ENCODE results near the gene FBXO24.
A peak's percentile ranks its signal among the peaks of the same experiment; 100 is the strongest.

The FBXO24 gene

DNA sequence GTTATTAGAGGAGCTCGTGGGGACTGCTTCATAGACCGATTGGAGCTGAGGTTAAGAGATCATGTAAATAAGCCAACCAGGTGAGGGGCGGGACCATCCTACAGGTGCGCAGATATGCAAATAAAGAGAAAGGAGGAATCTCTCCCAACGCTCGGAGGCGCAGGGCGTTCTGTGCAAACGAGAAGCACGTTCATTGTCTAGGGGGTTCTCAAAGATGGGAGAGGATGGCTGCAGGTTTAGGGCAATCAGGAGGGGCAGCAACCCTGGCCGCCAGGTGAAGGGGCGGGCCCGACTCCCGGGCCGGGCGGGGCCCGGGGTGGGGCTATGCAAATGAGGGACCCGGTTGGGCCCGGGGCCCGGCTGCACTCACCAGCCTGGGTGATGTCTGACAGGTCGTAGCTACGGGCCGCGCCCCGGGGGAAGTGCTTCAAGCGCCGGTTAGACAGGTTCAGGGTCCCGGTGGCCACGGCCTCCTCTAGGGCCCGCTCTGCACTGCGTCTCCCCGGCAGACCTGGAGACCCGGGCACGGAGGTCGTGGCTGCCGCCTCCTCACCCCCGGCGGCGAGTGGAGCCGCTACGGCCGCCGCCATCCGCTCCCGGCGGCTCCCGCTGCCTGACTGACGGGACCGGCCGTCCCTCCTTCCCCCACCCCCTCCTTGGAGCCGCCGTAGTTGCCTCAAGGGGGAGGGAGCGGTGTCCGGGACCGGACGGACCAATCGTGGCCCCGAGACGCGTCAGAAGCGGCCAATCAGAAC is 440 bp upstream of the FBXO24 start, which contains the start of gene LRCH4 (continued):
- TF ChIP-seq, protein P1, sequence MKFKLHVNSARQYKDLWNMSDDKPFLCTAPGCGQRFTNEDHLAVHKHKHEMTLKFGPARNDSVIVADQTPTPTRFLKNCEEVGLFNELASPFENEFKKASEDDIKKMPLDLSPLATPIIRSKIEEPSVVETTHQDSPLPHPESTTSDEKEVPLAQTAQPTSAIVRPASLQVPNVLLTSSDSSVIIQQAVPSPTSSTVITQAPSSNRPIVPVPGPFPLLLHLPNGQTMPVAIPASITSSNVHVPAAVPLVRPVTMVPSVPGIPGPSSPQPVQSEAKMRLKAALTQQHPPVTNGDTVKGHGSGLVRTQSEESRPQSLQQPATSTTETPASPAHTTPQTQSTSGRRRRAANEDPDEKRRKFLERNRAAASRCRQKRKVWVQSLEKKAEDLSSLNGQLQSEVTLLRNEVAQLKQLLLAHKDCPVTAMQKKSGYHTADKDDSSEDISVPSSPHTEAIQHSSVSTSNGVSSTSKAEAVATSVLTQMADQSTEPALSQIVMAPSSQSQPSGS (tag by site-specific recombination; IDR thresholded peaks at IDR 0.05; ENCODE audit: low read depth): no peak
- TF ChIP-seq ZNF362 (tag by site-specific recombination; IDR thresholded peaks at IDR 0.05) (no peak), WT1 (tag by site-specific recombination; IDR thresholded peaks at IDR 0.05) (0 out of 2 replicates have a peak, but pooled peaks have one; percentile 39), KLF7 (tag by site-specific recombination; IDR thresholded peaks at IDR 0.05; ENCODE audit: borderline replicate concordance) (0 out of 2 replicates have a peak, but pooled peaks have one; percentile 65), ZNF140 (tag by site-specific recombination; IDR thresholded peaks at IDR 0.05) (no peak), ZNF324 (tag by site-specific recombination; IDR thresholded peaks at IDR 0.05) (peak; percentile 96), ZNF654 (tag by site-specific recombination; IDR thresholded peaks at IDR 0.05; ENCODE audit: low read depth) (no peak), ZNF837 (tag by site-specific recombination; IDR thresholded peaks at IDR 0.05) (0 out of 2 replicates have a peak, but pooled peaks have one; percentile 56), ZBTB17 (tag by site-specific recombination; IDR thresholded peaks at IDR 0.05) (peak; percentile 79), ZNF302 (tag by site-specific recombination; IDR thresholded peaks at IDR 0.05; ENCODE audit: low read depth) (no peak), HIC1 (tag by site-specific recombination; IDR thresholded peaks at IDR 0.05) (peak; percentile 49; the same call in 1 of the 2 replicates), ZNF776 (tag by site-specific recombination; IDR thresholded peaks at IDR 0.05; ENCODE audit: borderline replicate concordance) (no peak), ZNF791 (tag by site-specific recombination; IDR thresholded peaks at IDR 0.05) (no peak), YY1 (tag by site-specific recombination; IDR thresholded peaks at IDR 0.05) (peak; percentile 80; the same call in 1 of the 2 replicates), INSM2 (tag by site-specific recombination; IDR thresholded peaks at IDR 0.05) (peak; percentile 88), KLF9 (tag by site-specific recombination; IDR thresholded peaks at IDR 0.05; ENCODE audit: low read depth) (peak; percentile 81), ZNF529 (tag by site-specific recombination; IDR thresholded peaks at IDR 0.05; ENCODE audit: insufficient replicate concordance) (no peak), ZXDB (tag by site-specific recombination; IDR thresholded peaks at IDR 0.05) (peak; percentile 3), ZNF391 (tag by site-specific recombination; IDR thresholded peaks at IDR 0.05; ENCODE audit: borderline replicate concordance, low read depth) (peak; percentile 93), ZNF366 (tag by site-specific recombination; conservative IDR thresholded peaks at IDR 0.05) (peak; percentile 73), ZFHX2 (tag by site-specific recombination; conservative IDR thresholded peaks at IDR 0.05) (peak; percentile 46; the same call in 1 of the 2 replicates)
- TF ChIP-seq, protein P2, sequence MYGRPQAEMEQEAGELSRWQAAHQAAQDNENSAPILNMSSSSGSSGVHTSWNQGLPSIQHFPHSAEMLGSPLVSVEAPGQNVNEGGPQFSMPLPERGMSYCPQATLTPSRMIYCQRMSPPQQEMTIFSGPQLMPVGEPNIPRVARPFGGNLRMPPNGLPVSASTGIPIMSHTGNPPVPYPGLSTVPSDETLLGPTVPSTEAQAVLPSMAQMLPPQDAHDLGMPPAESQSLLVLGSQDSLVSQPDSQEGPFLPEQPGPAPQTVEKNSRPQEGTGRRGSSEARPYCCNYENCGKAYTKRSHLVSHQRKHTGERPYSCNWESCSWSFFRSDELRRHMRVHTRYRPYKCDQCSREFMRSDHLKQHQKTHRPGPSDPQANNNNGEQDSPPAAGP (tag by site-specific recombination; IDR thresholded peaks at IDR 0.05): peak; percentile 97
- TF ChIP-seq, protein P3, sequence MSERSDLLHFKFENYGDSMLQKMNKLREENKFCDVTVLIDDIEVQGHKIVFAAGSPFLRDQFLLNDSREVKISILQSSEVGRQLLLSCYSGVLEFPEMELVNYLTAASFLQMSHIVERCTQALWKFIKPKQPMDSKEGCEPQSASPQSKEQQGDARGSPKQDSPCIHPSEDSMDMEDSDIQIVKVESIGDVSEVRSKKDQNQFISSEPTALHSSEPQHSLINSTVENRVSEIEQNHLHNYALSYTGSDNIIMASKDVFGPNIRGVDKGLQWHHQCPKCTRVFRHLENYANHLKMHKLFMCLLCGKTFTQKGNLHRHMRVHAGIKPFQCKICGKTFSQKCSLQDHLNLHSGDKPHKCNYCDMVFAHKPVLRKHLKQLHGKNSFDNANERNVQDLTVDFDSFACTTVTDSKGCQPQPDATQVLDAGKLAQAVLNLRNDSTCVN (tag by site-specific recombination; optimal IDR thresholded peaks at IDR 0.05): peak; percentile 74
- TF ChIP-seq, protein P4, sequence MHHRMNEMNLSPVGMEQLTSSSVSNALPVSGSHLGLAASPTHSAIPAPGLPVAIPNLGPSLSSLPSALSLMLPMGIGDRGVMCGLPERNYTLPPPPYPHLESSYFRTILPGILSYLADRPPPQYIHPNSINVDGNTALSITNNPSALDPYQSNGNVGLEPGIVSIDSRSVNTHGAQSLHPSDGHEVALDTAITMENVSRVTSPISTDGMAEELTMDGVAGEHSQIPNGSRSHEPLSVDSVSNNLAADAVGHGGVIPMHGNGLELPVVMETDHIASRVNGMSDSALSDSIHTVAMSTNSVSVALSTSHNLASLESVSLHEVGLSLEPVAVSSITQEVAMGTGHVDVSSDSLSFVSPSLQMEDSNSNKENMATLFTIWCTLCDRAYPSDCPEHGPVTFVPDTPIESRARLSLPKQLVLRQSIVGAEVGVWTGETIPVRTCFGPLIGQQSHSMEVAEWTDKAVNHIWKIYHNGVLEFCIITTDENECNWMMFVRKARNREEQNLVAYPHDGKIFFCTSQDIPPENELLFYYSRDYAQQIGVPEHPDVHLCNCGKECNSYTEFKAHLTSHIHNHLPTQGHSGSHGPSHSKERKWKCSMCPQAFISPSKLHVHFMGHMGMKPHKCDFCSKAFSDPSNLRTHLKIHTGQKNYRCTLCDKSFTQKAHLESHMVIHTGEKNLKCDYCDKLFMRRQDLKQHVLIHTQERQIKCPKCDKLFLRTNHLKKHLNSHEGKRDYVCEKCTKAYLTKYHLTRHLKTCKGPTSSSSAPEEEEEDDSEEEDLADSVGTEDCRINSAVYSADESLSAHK (tag by site-specific recombination; IDR thresholded peaks at IDR 0.05): peak; percentile 65
